Activated naive CD8-positive, alpha-beta T cell treated with anti-CD3 and anti-CD28 coated beads, Interleukin-2, amount 50 U/mL, for 24 hours (primary cell): ENCODE measurements around the gene CDH4.

ENCODE experiments used
- ATAC-seq: fragments of 150-1000 bp; cut with Tn5 transposase; one replicate; pipeline ENCODE4 v1.10.0; 2021
- DNase-seq: peaks from one replicate; pipeline ENCODE4 v3.0.0; 2021
- H3K27ac Mint-ChIP-seq: one replicate; pipeline ENCODE4 v1.8.0; 2021; ENCODE audit warnings: mild to moderate bottlenecking, mixed read lengths
- H3K27me3 Mint-ChIP-seq: one replicate; pipeline ENCODE4 v1.8.0; 2021; ENCODE audit warnings: mixed read lengths
- H3K36me3 Mint-ChIP-seq: one replicate; pipeline ENCODE4 v1.8.0; 2021; ENCODE audit warnings: low read depth, mixed read lengths
- H3K4me1 Mint-ChIP-seq: one replicate; pipeline ENCODE4 v1.8.0; 2021; ENCODE audit warnings: mixed read lengths
- H3K4me3 Mint-ChIP-seq: one replicate; pipeline ENCODE4 v1.8.0; 2021; ENCODE audit warnings: mild to moderate bottlenecking, moderate library complexity, mixed read lengths
- H3K9me3 Mint-ChIP-seq: one replicate; pipeline ENCODE4 v1.8.0; 2021; ENCODE audit warnings: mixed read lengths

Gene CDH4

DNA sequence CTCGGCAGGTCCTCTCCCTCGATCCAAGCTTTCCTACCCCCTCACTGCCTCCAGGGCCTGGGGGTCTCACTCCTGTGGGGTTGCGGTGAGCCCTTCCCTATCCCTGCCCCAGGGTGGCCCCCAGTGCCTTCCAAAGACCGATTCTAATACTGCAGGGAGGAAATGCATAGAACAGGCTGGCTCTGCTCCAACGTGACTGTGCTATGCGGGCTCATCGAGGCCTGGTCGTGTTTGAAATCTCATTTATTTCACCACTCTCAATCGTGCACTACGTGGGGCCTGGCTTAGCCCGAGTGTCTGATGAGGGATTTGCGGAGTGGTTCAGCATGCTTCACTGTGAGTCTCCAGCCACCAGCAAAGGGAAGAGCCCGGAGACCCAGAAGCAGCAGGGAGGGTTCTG lies 60.9 kb downstream of the CDH4 start:
- no peak for DNase-seq
- Mint-ChIP-seq H3K9me3 (peaks cover 5% of the 10 kb centered on the region), H3K27me3 (no peaks in the 10 kb centered on the region), H3K4me3 (no peak overlapping the region), H3K27ac (no peak overlapping the region), H3K36me3 (no peaks in the 10 kb centered on the region), H3K4me1 (no peaks in the 10 kb centered on the region)
- ATAC-seq: no peak

DNA sequence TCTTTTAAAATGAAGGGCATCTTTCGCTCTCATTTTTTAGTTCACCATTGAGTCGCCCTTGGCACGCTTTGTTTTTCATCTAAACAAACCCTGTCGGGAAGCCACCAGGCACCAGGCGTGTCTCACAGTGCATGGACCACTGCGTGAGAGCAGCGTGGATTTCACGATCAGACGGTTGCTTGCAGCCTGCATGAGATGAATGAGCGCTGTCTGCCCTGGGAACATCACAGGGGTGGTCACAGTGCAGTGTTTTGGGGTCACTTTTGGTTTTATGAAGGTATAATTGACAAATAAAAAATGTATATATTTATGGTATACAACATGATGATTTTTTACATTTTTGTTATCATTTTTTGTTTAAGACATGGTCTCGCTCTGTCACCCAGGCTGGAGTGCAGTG lies 61.3 kb downstream of the CDH4 start:
- Mint-ChIP-seq H3K4me1 (no peaks in the 10 kb centered on the region), H3K36me3 (no peaks in the 10 kb centered on the region), H3K27ac (no peak overlapping the region), H3K27me3 (no peaks in the 10 kb centered on the region), H3K9me3 (peaks cover 5% of the 10 kb centered on the region), H3K4me3 (no peak overlapping the region)
- ATAC-seq: no peak
- no peak for DNase-seq

DNA sequence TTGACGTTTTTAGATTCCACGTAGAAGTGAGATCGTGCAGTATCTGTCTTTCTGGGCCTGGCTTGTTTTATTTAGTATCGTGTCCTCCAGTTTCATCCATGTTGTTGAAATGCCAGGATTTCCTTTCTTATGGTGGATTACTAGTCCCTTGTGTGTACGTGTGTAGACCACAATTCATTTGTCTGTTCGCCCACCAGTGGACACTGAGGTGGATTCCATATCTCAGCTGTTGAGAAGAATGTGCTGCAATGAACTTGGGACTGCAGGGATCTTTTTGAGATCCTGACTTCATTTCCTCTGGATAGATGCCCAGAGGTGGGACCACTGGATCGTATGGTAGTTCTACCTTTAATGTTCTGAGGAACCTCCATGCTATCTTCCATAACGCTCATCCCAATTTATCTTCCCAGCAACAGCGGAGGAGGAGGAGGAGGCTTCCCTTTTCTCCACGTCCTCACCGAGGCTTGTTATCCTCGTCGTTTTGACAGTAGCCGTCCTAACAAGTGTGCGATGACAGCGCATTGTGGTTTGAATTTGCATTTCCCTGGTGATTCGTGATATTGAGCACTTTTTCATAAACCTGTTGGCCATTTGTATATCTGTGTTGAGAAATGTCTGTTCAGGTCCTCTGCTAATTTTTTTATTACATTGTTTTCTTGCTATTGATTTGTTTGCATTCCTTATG lies 62.4 kb downstream of the CDH4 start:
- ATAC-seq (no peak), DNase-seq (no peak)
- H3K36me3 Mint-ChIP-seq: no peaks in the 10 kb centered on the region
- no peak overlapping the region for H3K4me3 Mint-ChIP-seq
- H3K9me3 Mint-ChIP-seq: peaks cover 5% of the 10 kb centered on the region
- H3K27ac Mint-ChIP-seq: no peak overlapping the region
- H3K27me3 Mint-ChIP-seq: no peaks in the 10 kb centered on the region
- no peaks in the 10 kb centered on the region for H3K4me1 Mint-ChIP-seq

DNA sequence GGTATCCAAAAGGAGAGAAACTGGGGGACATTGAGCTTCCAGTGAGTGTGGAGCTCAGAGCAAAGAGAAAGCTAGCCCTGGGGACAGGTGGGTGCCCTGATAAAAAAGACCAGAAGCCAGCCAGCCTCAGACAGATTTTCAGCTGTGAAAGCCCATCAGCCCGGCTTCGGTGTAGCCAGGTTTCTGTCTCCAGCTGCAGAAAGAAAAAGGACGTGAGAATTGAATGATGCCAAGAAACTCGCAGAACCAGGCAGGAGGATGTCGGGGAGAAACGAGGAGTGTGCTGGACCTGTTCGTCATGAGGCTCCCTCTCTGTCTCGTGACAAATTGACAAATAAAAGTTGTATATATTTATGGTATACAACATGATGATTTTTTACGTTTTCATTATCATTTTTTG lies 63.3 kb downstream of the CDH4 start:
- ATAC-seq (no peak), DNase-seq (no peak)
- Mint-ChIP-seq H3K27me3 (no peaks in the 10 kb centered on the region), H3K4me1 (no peaks in the 10 kb centered on the region), H3K4me3 (no peak overlapping the region), H3K9me3 (peaks cover 5% of the 10 kb centered on the region), H3K36me3 (no peaks in the 10 kb centered on the region), H3K27ac (no peak overlapping the region)

DNA sequence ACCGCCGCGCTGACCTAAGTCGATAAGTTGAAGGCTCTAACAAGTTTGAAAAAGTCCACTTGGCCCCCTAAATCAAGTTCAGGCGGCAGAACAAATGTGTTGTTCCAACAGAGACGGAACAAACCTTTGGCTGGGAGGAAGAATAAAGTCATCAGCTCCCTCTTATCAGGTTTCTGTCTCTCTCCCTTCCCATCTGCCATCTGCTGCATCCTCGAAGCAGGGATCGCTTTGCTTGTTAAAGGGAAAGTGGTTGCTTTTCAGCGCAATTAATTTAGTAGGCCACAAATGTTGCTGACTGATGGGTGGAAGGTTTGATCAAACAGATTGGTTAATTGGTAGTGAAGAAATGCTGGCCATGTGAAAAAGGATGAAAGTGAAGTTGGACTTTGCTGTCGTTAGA lies 64.3 kb downstream of the CDH4 start:
- H3K36me3 Mint-ChIP-seq: no peaks in the 10 kb centered on the region
- ATAC-seq: no peak
- no peak overlapping the region for H3K4me3 Mint-ChIP-seq
- H3K4me1 Mint-ChIP-seq: no peaks in the 10 kb centered on the region
- H3K9me3 Mint-ChIP-seq: peaks cover 5% of the 10 kb centered on the region
- DNase-seq: no peak
- no peaks in the 10 kb centered on the region for H3K27me3 Mint-ChIP-seq
- H3K27ac Mint-ChIP-seq: no peak overlapping the region

DNA sequence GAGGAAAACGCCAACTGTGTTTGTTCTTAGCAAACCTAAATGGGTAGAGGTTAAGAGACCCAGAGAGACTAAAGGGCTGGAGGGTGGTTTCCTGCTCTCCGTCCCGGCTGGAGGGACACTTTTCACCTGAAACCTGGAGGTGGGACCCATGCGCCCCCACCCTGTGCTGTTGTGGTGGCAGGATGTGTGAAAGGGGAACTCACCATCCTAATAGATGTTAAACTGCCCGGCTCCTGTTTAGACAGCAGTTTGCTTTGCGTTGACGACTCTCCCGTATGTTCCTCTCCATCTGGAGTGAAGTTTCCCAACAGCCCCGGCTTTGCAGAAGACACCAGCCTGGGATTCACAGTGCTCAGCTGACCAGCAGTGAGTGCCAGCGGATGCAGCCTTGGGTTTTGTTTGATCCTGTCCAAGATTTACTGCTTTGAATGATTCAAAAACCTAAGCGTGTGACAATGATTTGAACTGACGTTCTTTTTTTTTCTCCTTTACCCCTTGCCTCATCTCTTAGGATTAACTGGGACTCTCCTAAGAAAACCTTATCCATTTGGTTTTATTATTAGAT lies 66.0 kb downstream of the CDH4 start:
- Mint-ChIP-seq H3K4me1 (no peaks in the 10 kb centered on the region), H3K4me3 (no peak overlapping the region), H3K36me3 (no peaks in the 10 kb centered on the region), H3K27me3 (no peaks in the 10 kb centered on the region), H3K9me3 (no peaks in the 10 kb centered on the region), H3K27ac (no peak overlapping the region)
- DNase-seq (no peak), ATAC-seq (no peak)

DNA sequence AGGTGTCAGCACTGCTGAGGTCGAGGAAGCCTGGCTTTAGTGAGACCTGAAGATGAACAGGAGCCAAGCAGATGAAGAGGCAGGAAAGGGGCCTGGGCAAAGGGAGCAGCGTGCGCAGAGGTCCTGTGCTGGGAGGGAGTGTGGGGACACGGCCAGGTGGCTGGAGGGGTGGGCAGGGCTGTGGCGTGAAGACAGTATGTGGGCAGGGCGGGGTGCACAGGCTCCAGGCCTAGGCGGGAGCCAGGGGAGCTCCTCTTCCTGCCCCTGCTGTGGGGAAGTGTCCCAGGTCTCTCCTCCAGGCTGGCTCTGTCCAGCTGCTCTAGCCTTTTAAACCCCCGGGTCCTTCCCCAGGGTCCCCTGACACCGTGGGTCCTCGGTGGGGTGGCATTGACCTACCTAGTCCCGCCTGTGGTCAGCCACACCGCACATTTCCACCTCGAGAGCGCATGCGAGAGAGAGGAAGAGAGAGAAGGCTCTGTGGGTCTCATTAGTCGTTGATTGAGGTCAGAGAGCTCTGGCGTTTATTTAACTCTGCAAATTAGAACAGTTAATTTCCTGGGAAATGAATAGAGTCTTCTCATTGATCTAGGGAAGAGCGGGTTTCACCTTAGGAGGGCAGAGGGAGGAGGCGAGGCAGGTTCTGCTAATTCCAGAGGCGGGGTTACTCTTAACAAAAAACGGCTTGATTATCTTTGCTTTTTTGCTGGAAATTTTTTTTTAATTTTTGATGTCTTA lies 68.8 kb downstream of the CDH4 start:
- no peak for ATAC-seq
- Mint-ChIP-seq H3K27me3 (no peaks in the 10 kb centered on the region), H3K27ac (no peak overlapping the region)

DNA sequence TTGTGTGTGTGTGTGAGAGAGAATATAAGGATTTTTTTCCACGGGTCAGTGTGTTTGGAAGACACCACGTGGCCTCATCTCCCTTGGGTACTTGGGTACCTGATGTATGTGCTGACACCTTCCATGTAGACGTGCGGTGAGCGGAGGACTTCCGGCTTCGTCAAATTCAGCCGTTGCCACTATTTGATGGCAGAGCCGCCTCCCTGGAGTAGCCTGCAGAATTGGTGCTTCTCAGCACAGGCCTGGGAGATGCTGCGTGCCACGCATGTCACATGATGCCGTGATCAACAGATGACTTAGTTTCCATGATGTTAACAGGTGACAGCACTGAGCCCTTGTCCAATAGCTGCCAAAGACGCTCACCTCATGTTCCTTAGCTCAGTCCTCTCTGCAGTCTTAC lies 69.4 kb downstream of the CDH4 start:
- Mint-ChIP-seq H3K27me3 (no peaks in the 10 kb centered on the region), H3K4me1 (no peaks in the 10 kb centered on the region), H3K36me3 (no peaks in the 10 kb centered on the region), H3K9me3 (no peaks in the 10 kb centered on the region), H3K4me3 (no peak overlapping the region), H3K27ac (no peak overlapping the region)
- DNase-seq (no peak), ATAC-seq (no peak)

More for the DNA sequence above, 68.8 kb downstream of the CDH4 start:
- Mint-ChIP-seq H3K9me3 (no peaks in the 10 kb centered on the region), H3K4me1 (no peaks in the 10 kb centered on the region), H3K4me3 (no peak overlapping the region), H3K36me3 (no peaks in the 10 kb centered on the region)
- DNase-seq: no peak

DNA sequence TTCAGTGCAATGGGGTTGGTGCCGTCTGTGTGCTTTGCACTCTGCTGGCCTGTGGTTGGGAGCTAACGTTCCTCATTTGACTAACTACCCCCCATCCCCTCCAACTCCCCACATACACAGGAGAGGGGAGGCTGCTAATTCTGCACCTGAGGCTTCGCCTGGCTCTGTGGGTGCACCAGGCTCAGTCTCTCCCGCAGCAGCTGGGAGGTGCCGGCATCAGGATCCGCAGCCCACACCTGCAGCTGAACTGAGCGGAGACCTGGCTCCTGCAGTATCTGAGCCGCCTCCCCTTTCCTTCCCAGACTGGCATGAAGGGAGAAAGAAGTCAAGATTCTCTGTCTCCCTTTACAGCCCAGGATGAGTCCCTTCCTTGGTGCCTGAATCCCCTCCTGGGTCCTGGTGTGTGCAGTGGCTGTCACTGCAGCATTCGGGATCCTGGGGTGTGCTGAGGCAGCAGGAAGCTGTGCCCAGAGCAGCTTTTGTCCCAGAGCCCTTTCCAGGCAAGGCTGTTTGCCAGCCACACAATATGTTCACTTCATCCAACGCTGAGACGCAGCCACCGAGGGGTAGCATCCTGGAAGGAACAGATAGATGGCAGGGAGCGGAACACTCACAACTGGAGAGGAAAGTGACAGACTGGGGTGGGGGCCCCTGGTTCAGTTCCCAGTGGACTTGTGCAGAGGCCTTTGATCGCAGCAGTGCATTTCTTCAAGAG lies 70.2 kb downstream of the CDH4 start:
- Mint-ChIP-seq H3K27ac (no peak overlapping the region), H3K27me3 (no peaks in the 10 kb centered on the region), H3K4me3 (no peak overlapping the region), H3K9me3 (no peaks in the 10 kb centered on the region), H3K4me1 (no peaks in the 10 kb centered on the region), H3K36me3 (no peaks in the 10 kb centered on the region)
- no peak for DNase-seq
- no peak for ATAC-seq

DNA sequence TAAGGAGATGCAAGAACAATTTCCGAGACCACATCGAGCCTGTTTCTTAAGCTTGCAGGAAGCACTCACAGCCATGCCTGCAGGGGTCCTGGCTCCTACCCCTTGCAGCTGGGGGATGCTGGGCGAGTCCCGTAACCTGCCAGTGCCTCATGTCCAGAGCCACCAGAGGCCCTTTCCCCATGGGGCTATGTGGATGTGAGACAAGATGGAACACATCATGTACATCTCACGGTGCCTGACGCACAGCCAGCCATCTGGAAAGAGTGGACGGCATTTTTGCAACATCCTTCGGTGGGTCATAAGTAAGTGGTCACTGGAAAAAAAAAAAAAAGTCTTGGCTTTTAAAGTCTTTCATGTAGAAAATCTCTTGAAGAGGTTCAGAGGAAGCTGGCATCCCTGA lies 72.8 kb downstream of the CDH4 start:
- ATAC-seq: no peak
- Mint-ChIP-seq H3K27ac (no peak overlapping the region), H3K4me1 (no peaks in the 10 kb centered on the region), H3K9me3 (no peaks in the 10 kb centered on the region), H3K27me3 (no peaks in the 10 kb centered on the region), H3K4me3 (no peak overlapping the region), H3K36me3 (no peaks in the 10 kb centered on the region)
- DNase-seq: no peak

DNA sequence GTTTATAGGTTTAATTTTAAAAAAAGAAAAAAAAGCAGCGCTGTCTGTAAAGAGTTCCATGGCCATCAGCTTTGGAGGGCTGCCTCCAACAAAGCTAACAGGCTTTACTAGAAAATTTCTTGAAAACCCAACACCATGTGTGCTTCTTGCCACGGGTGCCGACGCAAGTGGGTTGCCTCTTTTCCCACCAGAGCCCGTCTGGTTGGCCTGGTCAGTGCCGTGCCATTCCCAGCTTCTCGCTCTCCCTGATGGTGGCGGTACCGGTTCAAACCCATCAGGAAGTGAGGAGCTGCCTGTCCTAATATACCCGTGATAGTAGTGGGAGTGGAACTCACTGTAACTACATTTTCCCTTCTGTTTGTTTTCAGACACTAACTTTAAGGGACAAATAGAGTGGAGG lies 73.7 kb downstream of the CDH4 start:
- no peaks in the 10 kb centered on the region for H3K36me3 Mint-ChIP-seq
- no peak for ATAC-seq
- no peaks in the 10 kb centered on the region for H3K27me3 Mint-ChIP-seq
- no peaks in the 10 kb centered on the region for H3K4me1 Mint-ChIP-seq
- DNase-seq: no peak
- no peak overlapping the region for H3K27ac Mint-ChIP-seq
- H3K9me3 Mint-ChIP-seq: no peaks in the 10 kb centered on the region
- H3K4me3 Mint-ChIP-seq: no peak overlapping the region

DNA sequence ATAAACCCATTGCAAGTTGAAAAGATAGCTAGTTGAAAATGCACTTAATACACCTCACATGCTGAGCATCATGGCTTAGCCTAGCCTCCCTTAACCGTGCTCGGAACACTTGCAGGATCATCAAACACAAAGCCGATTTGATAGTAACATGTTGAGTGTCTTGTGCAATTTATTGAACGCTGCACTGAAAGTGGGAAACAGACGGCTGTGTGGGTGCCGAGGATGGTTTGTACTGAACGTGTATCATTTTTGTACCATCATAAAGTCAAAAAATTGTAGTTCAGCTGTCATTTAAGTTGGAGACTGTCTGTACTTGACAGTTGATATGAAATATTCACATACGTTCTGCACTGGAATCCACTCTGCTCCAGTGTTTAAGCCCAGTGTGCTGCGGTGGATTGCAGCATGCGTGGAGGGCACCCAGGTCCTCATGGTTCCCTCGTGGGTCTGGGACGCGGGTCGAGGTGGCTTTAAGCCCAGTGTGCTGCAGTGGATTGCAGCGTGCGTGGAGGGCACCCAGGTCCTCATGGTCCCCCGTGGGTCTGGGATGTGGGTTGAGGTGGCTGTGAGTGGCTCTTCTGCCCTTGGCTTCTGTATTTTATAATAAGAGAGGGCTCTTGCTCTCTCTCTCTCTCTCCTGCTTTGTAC lies 77.0 kb downstream of the CDH4 start:
- no peaks in the 10 kb centered on the region for H3K9me3 Mint-ChIP-seq
- no peaks in the 10 kb centered on the region for H3K36me3 Mint-ChIP-seq
- DNase-seq (no peak), ATAC-seq (no peak)
- H3K4me3 Mint-ChIP-seq: no peak overlapping the region
- H3K27ac Mint-ChIP-seq: no peak overlapping the region
- H3K27me3 Mint-ChIP-seq: no peaks in the 10 kb centered on the region
- H3K4me1 Mint-ChIP-seq: no peaks in the 10 kb centered on the region

DNA sequence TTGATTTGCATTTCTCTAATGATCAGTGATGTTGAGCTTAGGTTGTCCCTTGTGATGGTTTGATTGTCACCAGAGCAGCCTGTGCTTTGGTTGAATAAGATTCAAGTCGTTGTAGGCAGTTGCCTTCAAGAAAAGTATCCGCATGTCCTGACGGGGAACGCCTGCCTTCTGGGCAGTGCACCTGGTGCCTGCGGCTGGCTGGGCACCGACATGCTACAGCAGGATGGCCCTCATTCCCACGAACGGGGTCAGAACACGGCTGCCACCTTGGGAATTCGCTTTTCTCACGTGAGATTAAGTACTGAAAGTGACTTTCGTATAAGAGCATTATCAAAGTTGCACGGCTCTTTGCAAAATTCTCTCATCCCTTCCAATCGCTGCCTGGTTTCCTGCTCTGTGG lies 78.4 kb downstream of the CDH4 start:
- Mint-ChIP-seq H3K9me3 (no peaks in the 10 kb centered on the region), H3K36me3 (no peaks in the 10 kb centered on the region), H3K27me3 (no peaks in the 10 kb centered on the region), H3K4me1 (no peaks in the 10 kb centered on the region), H3K4me3 (no peak overlapping the region), H3K27ac (no peak overlapping the region)
- no peak for DNase-seq
- no peak for ATAC-seq

DNA sequence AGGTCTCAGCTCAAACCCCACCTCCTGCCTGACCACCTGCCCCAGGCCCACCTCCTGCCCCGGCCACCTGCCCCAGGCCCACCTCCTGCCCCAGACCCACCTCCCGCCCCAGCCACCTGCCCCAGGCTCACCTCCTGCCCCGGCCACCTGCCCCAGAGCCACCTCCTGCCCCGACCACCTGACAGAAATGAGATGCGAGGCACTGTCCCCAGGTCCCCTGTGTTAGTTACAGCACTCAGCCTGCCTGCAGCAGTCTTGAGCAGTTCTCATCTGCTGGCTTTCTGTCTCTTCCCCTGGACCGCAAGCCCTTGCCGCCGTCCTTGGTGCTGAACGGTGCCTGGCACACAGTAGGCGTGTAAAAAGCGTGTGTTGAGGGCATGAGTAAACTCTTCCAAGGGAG lies 79.5 kb downstream of the CDH4 start:
- peak; percentile 44 for ATAC-seq
- Mint-ChIP-seq H3K9me3 (no peaks in the 10 kb centered on the region), H3K4me1 (no peaks in the 10 kb centered on the region), H3K4me3 (no peak overlapping the region), H3K27me3 (no peaks in the 10 kb centered on the region), H3K36me3 (no peaks in the 10 kb centered on the region), H3K27ac (no peak overlapping the region)
- DNase-seq: no peak
